GM18526 (cell line): ENCODE measurements around the gene PREP.

Source experiments
- POLR2A ChIP-seq: IDR thresholded peaks from 3 replicates; pipeline ENCODE4 v1.6.1; 2011; ENCODE audit not compliant: insufficient read length; ENCODE audit errors: extremely low read depth

PREP gene

GRCh38 chr6:105278813-105279212 lies 124.1 kb downstream of the PREP start:
- TF ChIP-seq POLR2A, result no peak

- TF ChIP-seq POLR2A, result no peak
Measured at GRCh38 chr6:105278035-105278434, 124.8 kb downstream of the PREP start.

GRCh38 chr6:105276374-105276773 lies 126.5 kb downstream of the PREP start:
- TF ChIP-seq POLR2A, result no peak

GRCh38 chr6:105275542-105275941 lies 127.3 kb downstream of the PREP start:
- TF ChIP-seq POLR2A, result no peak

- no peak for TF ChIP-seq POLR2A
Measured at GRCh38 chr6:105274678-105275077, 128.2 kb downstream of the PREP start.

GRCh38 chr6:105273589-105273988 lies 129.3 kb downstream of the PREP start:
- no peak for TF ChIP-seq POLR2A

- no peak for TF ChIP-seq POLR2A
Measured at GRCh38 chr6:105272786-105273185, 130.1 kb downstream of the PREP start.

- no peak for TF ChIP-seq POLR2A
Measured at GRCh38 chr6:105270511-105270910, 132.4 kb downstream of the PREP start.

- TF ChIP-seq POLR2A, result no peak
Measured at GRCh38 chr6:105269390-105269789, 133.5 kb downstream of the PREP start.

- no peak for TF ChIP-seq POLR2A
Measured at GRCh38 chr6:105263685-105264610, 138.9 kb downstream of the PREP start.

- TF ChIP-seq POLR2A, result no peak
Measured at GRCh38 chr6:105259913-105260889, 142.7 kb downstream of the PREP start.

GRCh38 chr6:105258816-105259215 lies 144.1 kb downstream of the PREP start:
- no peak for TF ChIP-seq POLR2A

GRCh38 chr6:105257340-105257739 lies 145.5 kb downstream of the PREP start:
- TF ChIP-seq POLR2A, result no peak

- no peak for TF ChIP-seq POLR2A
Measured at GRCh38 chr6:105256619-105257018, 146.3 kb downstream of the PREP start.

GRCh38 chr6:105253787-105254186 lies 149.1 kb downstream of the PREP start:
- TF ChIP-seq POLR2A, result no peak

- TF ChIP-seq POLR2A, result no peak
Measured at GRCh38 chr6:105251689-105252088, 151.2 kb downstream of the PREP start.
